Measurements from ENCODE around the gene NELFA.

Gene NELFA

GRCh38 chr4:2008921-2009650 lies at the start of gene NELFA:
NELFA (minus strand) TSS chr4:2008974; CDS start chr4:2008959, 15 bp downstream.
- DNase-seq, result peak; percentile 84 to 85

- DNase-seq, result no peak
Observed at GRCh38 chr4:2057382-2058065, 48.8 kb upstream of the NELFA start.

- DNase-seq, result no peak
Observed at GRCh38 chr4:2054217-2054616, 45.4 kb upstream of the NELFA start.

- no peak for DNase-seq
Observed at GRCh38 chr4:2051086-2051485, 42.3 kb upstream of the NELFA start.

GRCh38 chr4:2049811-2050210 lies 41.0 kb upstream of the NELFA start:
- DNase-seq, result no peak

- no peak for DNase-seq
Observed at GRCh38 chr4:2049381-2049780, 40.6 kb upstream of the NELFA start.

- no peak for DNase-seq
Observed at GRCh38 chr4:2048831-2049230, 40.1 kb upstream of the NELFA start.

- DNase-seq, result no peak
Observed at GRCh38 chr4:2047781-2048581, 39.2 kb upstream of the NELFA start.

GRCh38 chr4:2047031-2047660 lies 38.4 kb upstream of the NELFA start:
- no peak for DNase-seq

- DNase-seq, result no peak
Observed at GRCh38 chr4:2046031-2046961, 37.5 kb upstream of the NELFA start.

GRCh38 chr4:2045518-2045951 lies 36.8 kb upstream of the NELFA start:
- DNase-seq, result no peak

GRCh38 chr4:2044542-2045517 lies 36.1 kb upstream of the NELFA start:
- DNase-seq, result no peak

GRCh38 chr4:2044119-2044485 lies 35.3 kb upstream of the NELFA start:
- no peak for DNase-seq

- DNase-seq, result no peak
Observed at GRCh38 chr4:2043396-2044118, 34.8 kb upstream of the NELFA start.

GRCh38 chr4:2042947-2043395 lies 34.2 kb upstream of the NELFA start:
- DNase-seq, result no peak

GRCh38 chr4:2042204-2042946 lies 33.6 kb upstream of the NELFA start:
- DNase-seq, result no peak

GRCh38 chr4:2041239-2042130 lies 32.7 kb upstream of the NELFA start:
- DNase-seq, result peak; percentile 45 to 74
